AG10803 (cell line): ENCODE measurements around the gene EMILIN2.

Experiments
- DNase-seq: peaks from one replicate; pipeline ENCODE4 v3.0.0; 2010; ENCODE audit warnings: low read depth
- H3K4me3 ChIP-seq: 2 replicates; pipeline ENCODE4 v1.5.1; 2011; ENCODE audit warnings: mild to moderate bottlenecking, low read length, control low read depth
- TF ChIP-seq, protein P1 (sequence below): conservative IDR thresholded peaks from 2 replicates; pipeline ENCODE4 v1.5.1; 2011; ENCODE audit warnings: mild to moderate bottlenecking, low read length, control low read depth, inconsistent platforms

Gene EMILIN2

DNA sequence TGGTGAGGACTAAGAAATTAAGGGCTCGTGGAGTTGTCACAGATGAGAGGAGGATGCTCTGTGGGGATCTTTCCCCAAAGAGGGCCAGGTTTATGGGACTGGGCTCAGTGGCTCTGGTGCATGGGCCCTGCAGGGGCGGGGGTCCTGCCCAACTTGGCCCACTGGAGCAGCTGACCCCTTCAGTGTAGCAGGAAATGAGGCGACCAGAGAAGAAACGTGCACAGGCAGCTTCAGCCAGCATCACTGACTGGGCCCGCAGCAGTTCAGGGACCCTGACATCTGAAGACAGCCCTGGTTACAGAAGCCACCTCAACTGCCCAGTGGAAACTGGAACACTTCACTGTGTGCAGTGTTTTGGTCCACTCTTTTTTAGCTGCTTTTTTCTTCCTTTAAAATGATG, 72.8 kb downstream of the EMILIN2 start:
- no peak for DNase-seq
- no peak overlapping the region for H3K4me3 ChIP-seq
- TF ChIP-seq, protein P1, sequence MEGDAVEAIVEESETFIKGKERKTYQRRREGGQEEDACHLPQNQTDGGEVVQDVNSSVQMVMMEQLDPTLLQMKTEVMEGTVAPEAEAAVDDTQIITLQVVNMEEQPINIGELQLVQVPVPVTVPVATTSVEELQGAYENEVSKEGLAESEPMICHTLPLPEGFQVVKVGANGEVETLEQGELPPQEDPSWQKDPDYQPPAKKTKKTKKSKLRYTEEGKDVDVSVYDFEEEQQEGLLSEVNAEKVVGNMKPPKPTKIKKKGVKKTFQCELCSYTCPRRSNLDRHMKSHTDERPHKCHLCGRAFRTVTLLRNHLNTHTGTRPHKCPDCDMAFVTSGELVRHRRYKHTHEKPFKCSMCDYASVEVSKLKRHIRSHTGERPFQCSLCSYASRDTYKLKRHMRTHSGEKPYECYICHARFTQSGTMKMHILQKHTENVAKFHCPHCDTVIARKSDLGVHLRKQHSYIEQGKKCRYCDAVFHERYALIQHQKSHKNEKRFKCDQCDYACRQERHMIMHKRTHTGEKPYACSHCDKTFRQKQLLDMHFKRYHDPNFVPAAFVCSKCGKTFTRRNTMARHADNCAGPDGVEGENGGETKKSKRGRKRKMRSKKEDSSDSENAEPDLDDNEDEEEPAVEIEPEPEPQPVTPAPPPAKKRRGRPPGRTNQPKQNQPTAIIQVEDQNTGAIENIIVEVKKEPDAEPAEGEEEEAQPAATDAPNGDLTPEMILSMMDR: no peak

DNA sequence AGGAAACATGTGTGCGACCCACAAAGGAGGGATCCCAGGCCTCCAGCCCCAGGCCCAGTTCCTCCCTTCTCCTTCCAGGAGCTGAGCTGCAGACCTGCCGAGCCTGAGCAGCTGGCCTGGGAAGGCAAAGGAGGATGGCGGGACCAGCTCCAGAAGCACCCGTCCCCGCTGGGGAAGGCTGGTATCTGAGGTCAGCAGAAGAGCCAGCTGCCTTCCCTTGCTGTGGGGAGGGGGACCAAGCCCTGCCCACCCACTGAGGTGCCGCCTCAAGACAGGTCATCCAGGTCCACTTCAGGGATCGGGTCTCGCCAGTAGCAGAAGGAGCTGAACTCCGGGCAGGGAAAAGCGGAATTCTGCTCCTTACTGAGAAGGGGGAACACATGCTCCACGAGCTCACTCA, 73.2 kb downstream of the EMILIN2 start:
- no peak overlapping the region for H3K4me3 ChIP-seq
- no peak for DNase-seq
- TF ChIP-seq, protein P1: no peak

DNA sequence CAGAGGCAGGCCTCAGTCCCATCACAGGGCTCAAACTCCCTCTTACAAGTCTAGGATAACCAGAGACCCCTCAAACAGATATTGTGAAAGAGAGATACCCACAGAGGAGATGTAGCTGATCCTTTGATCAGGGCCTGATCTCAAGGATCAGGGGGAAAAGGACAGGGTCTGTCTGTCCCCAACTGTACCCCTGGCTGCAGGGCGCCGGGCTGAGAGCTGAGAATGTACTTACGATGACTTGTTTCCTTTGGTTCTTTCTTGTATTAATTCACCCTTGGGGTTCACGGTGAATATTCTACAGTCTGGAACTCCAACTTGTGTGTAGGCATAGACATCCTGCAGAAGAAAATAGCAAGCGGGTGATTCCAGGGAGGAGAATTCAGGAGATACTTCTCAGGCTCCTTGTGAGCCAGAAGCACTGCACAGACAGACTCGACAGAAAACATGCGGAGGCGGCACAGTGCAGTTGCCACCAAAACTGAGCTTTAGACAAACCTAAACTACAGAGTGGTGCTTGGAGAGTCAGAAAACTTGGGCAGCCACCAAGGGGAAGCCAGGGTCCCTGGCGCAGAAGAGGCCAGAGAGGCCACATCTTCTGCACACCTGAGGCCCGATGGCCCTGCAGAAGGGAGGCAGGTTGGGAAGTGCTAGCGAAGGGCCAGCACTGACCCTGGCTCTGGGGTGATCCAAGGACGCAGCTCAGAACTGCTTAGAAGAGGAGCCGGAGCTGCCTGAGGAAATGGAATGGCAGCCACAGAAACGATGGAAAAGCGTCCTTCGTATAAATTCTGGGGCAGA, 73.9 kb downstream of the EMILIN2 start:
- no peak overlapping the region for H3K4me3 ChIP-seq
- TF ChIP-seq, protein P1: no peak
- DNase-seq: no peak

DNA sequence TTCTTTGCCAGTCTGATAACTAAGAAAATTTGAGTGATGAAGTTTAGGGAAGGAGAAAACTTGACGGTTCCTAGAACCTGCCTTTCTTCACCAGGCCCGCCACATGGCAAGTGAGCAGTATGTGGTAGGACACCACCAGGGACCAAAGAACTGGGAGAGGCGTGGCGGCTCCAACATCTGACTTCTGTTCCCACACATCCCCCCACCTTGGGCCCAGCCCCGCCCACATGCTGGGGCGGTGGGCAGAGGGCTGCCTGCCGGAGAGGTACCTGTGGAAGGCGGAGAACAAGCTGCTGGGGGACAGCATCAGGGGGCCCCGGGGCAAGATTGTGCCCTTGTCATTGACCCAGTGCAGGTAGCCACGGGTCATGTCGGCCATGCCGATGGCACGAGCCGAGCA, 75.0 kb downstream of the EMILIN2 start:
- TF ChIP-seq, protein P1: no peak
- H3K4me3 ChIP-seq: no peak overlapping the region
- DNase-seq: no peak

DNA sequence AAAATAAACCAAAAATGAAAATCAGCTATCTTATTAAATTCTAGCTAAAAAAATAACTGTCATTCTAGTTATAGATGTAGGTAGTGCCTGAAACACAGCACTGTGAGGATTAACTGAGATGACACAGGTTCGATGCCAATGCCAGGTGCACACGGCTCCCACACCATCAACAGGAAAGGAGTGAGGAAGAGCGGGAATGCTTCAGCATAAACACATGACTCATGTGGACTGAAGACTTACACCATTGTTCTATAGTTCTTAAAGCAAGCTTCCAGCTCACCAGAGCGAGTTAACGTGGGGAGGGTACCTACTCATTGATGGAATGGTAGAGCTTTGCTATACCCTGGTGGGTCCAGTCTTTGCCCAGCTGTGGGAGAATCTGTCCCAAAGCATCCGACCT, 76.7 kb downstream of the EMILIN2 start:
- TF ChIP-seq, protein P1: no peak
- no peak overlapping the region for H3K4me3 ChIP-seq
- no peak for DNase-seq

DNA sequence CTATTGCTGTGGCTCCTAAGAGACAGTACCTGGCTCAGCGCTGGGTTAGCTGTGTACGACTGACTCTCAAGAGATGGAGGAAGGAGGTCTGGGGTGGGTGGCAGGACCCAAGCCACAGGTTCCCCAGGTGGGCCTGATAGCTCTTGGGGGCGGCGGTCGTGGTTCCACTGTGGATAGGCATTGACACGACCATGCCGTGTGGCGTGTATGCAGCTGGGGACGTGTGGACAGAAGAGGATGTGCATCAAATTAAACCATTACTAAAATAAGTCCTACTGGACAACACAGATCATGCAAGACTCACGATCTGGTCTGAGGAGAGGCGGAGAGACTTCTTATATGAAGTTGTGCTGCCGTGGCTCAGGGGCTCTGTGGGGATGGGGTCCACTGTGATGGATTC, 78.1 kb downstream of the EMILIN2 start:
- no peak for DNase-seq
- no peak overlapping the region for H3K4me3 ChIP-seq
- TF ChIP-seq, protein P1: no peak

DNA sequence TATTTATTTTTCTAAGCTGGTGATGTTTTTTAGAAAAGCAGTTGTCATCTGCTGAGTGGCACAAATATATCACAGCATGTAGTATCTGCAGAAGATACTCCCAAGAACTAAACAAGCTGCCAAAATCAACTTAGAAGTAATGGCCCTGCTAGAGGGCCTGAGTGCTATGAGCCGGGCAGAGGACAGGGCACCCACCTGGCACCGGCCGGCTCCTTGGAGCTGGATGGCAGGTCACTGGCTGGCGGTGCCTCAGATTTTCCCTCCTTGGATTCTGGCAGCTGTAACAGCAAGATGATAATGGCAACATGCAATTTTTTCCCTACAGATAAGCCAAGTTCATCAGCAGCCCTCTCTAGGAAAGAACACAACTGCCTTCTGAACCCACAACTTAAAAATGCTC, 79.7 kb downstream of the EMILIN2 start:
- DNase-seq: no peak
- TF ChIP-seq, protein P1: no peak
- H3K4me3 ChIP-seq: no peak overlapping the region
